Activated effector memory CD4-positive, alpha-beta T cell treated with Interleukin-2 at 50 U/mL for 16 hours (primary cell): ENCODE data around the gene PLEKHG4.

Source experiments
- DNase-seq: peaks from one replicate; pipeline ENCODE4 v3.0.0-alpha.2; 2020

The PLEKHG4 gene

GRCh38 chr16:67264277-67264676 is 15.1 kb upstream of the PLEKHG4 start:
- DNase-seq: no peak

DNA sequence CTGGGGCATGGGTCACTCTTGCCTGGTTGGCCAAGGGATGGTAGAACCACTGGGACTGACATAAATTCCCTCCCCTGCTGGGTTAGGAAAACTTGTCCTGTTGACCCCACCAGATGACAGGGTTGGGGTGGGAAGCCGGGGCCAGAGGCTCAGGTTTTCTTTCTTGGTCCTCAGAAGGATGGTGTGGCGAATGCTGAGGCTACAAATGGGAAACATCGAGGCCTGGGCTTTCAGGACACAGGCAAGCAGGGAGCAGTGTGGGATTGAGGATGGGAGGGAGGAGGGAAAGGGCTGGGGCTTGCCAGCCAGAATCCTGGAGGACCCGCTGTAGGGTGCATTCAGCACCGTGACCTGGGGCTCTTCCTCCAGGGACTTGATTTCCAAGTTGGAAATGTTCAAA is 14.5 kb upstream of the PLEKHG4 start:
- no peak for DNase-seq

- DNase-seq: no peak
Measured at GRCh38 chr16:67265834-67266233, 13.5 kb upstream of the PLEKHG4 start.

DNA sequence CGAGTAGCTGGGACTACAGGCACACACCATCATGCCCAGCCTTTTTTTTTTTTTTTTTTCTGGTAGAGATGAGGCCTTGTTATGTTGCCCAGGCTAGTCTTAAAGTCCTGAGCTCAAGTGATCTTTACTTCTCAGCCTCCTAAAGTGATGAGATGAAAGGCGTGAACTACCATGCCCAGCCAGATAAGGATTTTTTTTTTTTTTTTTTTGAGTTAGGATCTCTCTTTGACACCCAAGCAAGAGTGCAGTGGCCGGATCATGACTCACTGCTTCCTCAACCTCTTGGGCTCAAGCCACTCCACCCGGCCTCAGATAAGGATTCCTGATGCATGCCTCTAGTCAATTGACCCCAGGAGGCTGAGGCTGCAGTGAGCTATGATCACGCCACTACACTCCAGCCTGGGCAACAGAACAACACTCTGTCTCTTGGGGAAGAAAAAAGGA is 11.2 kb upstream of the PLEKHG4 start:
- no peak for DNase-seq

DNA sequence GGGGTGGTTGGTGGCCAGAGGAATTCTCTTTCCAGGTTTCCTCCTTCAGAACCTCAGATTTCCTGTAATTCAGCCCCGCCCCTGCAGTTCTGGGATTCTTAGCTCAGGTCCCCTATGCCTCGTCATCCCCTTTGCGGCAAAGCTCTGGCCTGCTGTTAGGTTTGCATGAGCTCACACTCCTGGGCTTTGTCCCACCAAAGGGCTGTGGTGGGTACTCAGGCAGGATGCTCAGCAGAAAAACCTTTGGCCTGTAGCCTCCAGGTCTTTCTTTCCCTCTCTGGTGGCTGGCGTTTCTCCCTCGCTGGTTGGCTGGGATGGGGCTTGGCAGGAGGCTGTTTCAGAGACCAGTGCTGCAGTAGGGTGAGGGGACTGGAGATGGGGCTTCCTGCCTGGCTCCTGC is 9.6 kb upstream of the PLEKHG4 start:
- DNase-seq: no peak

DNA sequence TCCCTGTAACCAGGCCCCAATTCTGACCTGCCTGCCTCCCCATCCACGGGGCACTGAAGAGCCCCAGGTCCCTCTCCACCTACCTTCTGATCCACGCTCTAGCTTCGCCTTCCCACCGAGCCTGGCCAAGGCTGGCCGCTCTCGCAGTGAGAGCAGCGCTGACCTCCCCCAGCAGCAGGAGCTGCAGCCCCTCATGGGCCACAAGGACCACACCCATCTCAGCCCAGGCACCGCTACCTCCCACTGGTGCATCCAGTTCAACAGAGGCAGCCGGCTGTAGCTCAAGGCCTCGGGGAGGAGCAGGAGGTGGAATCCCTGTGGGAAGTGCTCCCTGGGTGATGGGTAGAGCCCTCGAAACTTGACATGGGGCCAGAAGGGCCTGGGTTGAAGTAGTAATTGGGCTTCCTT is 8.4 kb upstream of the PLEKHG4 start:
- no peak for DNase-seq

DNA sequence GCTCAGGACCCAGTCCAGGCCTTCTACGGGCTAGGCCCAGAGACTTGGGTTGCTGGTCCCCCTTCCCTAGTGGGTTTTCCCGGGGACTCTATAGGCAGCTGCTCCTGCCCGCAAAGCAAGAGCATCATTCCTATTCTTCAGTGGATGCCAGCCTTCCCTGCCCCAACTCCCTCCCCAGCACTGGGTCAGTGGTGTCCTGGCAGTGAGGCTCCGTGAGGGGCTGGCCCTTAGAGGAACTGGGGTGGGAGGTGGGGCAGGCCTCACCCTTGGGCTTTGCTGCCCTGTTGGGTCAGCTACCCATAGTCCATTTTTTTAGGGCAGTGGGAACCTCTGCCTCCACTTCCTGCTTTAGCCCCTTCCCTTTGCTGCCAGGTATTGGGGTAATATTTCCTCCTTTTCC is 7.9 kb upstream of the PLEKHG4 start:
- no peak for DNase-seq

DNA sequence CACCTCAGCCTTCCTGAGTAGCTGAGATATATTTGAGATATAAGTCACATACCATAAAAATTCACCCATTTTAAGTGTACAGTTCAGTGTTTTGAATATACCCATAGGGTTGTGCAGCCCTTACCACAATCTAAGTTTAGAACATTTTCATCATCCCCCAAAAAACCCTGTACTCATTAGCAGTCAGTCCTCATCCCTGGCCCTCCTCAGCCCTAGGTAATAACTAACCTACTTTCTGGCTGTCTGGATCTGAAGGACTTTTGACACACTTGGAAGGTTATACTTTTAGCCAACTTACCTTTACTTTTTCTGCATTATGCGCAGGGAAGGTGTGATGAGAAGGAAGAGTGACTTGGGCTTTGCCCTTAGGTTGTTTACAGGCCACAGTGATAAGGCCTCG is 4.0 kb upstream of the PLEKHG4 start:
- no peak for DNase-seq

GRCh38 chr16:67277294-67277998 is 1.9 kb upstream of the PLEKHG4 start:
- no peak for DNase-seq

DNA sequence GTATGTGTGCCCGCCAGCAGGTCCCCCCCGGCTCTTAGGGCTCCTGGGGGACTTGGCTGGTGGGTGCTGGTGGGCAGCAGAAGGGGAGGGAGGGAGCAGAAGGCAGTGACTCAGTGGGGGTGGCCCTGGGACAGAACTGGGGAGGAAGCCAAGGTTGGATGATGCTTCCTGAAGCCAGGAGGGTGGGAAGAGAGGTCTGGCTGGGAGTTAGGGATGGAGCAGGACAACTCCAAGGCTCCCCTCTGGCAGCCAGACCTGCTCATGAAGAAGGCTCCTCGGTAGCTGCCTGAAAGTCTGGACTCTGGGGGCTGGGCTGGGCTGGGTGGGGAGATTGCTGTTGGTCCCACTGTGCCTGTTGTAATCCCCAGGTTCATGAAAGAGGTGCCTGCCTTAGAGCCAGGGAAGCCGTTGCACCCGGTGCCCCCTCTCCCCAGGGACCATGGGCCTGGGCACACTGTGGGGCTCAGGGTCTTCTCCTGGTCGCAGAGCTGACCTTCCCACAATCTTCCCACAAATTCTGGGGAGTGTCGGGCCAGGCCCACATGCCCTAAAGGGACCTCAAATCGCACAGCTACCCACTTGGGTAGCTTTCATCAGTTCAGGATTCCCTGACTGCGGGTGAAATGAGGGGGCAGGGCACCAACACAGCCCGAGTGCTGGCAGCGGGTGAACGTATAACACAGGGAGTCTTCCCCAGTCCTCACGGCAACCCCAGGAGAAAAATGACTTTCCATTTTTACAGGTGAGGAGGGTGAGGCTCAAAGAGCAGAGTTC is 1.1 kb upstream of the PLEKHG4 start:
- DNase-seq: no peak

DNA sequence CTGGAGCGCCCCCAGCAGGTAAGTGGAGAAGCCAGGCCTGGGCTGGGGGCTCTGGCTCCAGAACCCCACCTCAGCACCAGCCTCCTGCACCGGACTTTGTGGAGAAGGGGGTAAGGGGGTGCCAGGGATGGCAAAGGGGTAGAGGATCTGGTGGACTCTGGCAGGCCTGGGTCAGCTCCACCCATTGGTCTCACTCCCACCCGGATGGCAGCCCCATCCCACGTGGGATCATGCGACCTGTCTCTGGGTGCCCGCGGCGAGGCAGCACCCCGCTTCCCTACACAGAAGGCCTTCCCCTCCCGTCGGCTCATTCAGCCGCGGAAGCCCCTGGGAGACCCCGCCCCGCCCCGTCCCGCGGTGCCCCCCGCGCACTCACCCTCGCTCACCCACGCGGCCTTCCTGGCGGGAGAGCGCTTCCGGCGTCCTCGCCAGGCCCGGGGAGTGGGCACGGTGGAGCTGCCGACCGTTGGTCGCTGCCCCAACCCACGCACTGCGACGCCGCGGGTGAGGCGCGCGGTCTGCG is 498 bp upstream of the PLEKHG4 start:
- DNase-seq: no peak

GRCh38 chr16:67280090-67281015 is 1.0 kb downstream of the PLEKHG4 start:
- no peak for DNase-seq

DNA sequence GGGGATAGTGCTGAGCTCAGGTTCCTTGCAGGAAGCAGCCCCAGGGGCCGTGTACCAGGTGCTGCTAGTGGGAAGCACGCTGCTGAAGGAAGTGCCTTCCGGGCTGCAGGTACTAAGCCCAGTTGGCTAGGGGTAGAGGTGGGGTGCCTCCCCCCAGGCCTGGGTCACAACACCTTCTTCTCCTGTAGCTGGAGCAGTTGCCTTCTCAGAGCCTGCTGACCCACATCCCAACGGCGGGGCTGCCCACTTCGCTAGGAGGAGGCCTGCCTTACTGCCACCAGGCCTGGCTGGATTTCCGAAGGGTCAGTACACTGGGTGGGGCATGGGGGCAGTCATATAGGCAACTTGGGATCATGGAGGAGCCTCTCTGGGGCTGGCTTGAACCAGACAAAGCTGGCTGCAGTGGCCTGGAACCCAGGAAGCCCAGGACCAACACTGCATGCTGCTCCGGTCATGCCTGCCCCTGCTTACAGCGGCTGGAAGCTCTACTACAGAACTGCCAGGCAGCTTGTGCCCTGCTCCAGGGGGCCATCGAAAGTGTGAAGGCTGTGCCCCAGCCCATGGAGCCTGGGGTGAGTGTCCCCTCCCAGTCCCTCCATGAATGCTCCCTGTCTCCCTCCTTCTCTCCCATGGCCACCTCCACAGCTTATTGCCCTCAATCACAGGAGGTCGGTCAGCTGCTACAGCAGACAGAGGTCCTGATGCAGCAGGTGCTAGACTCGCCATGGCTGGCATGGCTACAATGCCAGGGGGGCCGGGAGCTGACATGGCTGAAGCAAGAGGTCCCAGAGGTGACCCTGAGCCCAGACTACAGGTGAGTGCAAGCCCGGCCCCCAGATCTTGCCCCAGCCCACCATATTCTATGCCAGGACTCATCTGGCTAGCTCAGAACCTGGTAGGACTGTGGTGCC is 2.5 kb downstream of the PLEKHG4 start:
- no peak for DNase-seq

DNA sequence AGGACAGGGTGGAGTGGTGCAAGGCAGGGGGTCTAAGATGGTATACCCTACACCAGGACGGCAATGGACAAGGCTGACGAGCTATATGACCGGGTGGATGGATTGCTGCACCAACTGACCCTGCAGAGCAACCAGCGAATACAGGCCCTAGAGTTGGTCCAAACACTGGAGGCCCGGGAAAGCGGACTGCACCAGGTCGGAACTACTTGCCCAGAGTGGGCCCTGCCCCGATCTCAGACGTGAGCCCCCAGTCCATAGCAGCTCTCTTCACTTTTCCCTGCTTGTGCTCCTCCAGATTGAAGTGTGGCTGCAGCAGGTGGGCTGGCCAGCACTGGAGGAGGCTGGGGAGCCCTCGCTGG is 3.1 kb downstream of the PLEKHG4 start:
- no peak for DNase-seq

GRCh38 chr16:67283039-67283825 is 3.9 kb downstream of the PLEKHG4 start:
- DNase-seq: no peak

DNA sequence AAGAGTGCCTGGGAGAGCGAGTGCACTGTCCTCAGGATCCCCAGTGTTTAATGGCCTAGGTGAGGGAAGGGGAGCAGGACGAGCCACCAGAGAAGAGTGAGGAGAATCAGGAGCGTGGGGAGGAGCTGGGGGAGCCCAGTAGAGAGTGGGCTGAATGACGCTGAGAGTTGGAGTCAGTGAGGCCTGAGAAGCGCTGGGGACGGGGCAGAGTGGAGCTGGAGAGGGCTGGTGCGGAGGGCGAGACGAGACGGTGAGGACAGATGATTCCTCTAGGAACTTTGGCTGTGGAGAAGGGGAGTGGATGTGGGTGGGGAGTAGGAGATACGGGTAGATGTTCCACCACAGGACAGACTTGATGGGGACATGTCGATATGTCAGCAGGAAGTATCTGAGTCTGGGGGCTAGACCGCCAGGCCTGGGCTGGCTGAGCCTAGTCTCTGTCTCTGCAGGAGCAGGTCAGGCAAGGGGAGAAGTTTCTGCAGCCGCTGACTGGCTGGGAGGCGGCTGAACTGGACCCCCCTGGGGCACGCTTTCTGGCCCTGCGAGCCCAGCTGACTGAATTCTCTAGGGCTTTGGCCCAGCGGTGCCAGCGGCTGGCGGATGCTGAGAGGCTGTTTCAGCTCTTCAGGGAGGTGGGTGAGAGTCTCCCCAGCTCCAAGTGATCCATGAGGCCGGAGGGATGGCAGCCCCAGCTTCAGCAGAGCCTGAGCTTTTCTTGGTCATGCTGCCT is 4.7 kb downstream of the PLEKHG4 start:
- no peak for DNase-seq

DNA sequence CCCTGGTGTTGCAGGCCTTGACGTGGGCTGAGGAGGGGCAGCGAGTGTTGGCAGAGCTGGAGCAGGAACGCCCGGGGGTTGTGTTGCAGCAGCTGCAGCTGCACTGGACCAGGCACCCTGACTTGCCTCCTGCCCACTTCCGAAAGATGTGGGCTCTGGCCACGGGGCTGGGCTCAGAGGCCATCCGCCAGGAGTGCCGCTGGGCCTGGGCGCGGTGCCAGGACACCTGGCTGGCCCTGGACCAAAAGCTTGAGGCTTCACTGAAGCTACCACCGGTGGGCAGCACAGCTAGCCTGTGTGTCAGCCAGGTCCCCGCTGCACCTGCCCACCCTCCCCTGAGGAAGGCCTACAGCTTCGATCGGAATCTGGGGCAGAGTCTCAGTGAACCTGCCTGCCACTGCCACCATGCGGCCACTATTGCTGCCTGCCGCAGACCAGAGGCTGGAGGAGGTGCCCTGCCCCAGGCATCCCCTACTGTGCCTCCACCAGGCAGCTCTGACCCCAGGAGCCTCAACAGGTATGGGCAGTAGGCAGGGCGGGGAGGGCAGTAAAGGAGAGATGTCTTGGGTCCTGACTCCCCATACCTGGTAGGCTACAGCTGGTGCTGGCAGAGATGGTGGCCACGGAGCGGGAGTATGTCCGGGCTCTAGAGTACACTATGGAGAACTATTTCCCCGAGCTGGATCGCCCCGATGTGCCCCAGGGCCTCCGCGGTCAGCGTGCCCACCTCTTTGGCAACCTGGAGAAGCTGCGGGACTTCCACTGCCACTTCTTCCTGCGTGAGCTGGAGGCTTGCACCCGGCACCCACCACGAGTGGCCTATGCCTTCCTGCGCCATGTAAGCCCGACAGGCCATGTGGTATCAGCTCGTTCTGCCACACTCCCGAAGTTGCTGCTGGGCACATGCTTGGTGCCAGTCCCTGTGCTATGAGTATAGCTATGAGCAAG is 5.6 kb downstream of the PLEKHG4 start:
- no peak for DNase-seq

DNA sequence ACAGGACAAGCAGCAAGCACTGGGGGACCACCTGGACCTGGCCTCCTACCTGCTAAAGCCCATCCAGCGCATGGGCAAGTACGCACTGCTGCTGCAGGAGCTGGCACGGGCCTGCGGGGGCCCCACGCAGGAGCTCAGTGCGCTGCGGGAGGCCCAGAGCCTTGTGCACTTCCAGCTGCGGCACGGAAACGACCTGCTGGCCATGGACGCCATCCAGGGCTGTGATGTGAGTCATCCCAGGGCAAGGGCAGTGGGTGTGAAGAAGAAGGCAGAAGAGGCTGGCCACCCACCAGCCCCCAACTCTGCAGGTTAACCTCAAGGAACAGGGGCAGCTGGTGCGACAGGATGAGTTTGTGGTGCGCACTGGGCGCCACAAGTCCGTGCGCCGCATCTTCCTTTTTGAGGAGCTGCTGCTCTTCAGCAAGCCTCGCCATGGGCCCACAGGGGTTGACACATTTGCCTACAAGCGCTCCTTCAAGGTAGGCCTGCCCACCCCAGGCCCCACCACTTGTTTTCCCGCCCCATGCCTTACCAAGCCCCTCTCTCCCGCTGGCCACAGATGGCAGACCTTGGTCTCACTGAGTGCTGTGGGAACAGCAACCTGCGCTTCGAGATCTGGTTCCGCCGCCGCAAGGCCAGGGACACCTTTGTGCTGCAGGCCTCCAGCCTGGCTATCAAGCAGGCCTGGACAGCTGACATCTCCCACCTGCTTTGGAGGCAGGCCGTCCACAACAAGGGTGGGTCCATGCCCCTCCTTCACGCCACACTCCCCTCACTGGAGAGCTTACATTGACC is 7.3 kb downstream of the PLEKHG4 start:
- DNase-seq: no peak

DNA sequence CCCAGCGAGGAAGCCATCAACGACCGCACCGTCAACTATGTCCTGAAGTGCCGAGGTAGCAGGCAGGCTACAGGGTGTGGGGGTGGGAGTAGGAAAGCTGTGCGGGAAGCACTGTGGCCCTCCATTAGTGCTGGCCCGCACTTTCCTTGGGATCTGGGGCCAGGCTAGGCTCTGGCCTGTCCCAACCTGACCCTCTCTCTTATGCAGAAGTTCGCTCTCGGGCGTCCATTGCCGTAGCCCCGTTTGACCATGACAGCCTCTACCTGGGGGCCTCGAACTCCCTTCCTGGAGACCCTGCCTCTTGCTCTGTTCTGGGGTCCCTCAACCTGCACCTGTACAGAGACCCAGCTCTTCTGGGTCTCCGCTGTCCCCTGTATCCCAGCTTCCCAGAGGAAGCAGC is 8.6 kb downstream of the PLEKHG4 start:
- DNase-seq: no peak
